Activated CD4-positive, CD25-positive, alpha-beta regulatory T cell treated with anti-CD3 and anti-CD28 coated beads, Interleukin-2, amount 50 U/mL, for 16 hours (primary cell): ENCODE measurements around the gene PTPRK.

ENCODE experiments used
- DNase-seq: peaks from one replicate; pipeline ENCODE4 v3.0.0-alpha.2; 2020; ENCODE audit warnings: low read depth, low spot score

Gene PTPRK

DNA sequence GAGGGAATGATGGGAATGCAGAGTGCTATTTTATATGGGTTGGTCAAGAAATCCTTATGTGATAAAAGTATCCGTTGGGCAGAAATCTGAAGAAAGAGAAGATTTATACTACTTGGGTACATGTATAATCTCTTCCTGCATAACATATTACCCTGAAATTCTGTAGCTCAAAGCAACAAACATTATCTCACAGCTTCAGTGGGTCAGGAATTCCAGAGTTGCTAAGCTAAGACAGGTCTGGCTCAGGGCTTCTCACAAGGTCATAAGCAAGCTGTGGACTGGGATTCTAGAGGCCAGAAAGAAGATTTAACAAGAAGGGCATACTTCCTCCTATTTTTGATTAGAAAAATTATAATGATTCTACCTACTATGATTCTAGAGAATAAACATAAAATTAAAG is 447.0 kb downstream of the PTPRK start:
- no peak for DNase-seq

DNA sequence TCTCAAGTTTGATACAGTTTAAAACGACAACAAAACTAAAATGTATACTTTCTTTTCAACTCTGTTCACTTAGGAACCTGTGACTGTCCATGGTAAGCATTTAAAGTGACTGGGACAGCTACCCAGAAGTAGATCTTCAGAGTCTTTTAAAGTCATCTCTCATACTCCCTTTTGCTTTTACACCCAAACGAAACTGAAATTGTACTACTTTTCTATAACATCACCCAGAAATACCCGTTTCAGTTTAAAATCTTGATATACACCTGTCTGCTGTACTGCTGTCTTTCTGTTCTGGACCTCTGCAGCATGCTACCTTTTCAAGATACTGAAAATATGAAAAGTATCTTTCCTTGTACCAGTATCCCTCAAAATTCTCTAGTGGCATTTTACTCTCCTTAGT is 449.2 kb downstream of the PTPRK start:
- DNase-seq: no peak

DNA sequence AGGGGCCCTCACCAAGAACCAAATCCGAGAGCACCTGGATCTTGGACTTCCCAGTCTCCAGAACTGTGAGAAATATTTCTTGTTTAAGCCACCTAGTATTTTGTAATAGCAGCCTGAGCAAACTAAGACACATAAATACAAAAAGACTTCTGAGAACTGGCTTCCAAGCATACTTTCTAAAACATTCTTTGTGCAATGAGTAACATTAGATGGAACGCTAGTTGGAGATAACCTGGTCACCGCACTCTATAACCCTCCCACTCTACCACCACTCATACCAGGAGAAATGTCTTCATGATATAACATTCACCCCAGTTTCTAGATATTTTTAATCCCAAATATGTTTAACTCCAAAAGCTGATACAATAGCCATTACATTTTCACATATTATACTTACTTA is 450.0 kb downstream of the PTPRK start:
- DNase-seq: no peak

DNA sequence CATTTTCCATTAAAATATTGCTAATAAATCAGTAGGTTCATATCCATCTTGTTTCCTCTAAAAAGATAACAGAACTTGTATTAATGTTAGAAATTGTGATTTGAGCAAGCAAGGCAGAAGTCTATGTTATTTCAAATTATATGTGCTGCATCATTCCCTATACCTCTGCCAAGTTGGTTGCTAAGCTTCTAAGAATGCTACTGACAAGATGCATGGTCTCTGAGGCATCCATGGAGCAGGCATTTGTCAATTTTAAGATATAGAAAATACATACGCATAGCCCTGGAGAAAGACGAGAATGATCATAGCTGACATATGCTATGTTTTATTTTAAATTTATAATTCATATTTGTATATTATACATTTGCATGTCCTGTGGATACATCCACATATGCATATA is 451.2 kb downstream of the PTPRK start:
- DNase-seq: no peak

DNA sequence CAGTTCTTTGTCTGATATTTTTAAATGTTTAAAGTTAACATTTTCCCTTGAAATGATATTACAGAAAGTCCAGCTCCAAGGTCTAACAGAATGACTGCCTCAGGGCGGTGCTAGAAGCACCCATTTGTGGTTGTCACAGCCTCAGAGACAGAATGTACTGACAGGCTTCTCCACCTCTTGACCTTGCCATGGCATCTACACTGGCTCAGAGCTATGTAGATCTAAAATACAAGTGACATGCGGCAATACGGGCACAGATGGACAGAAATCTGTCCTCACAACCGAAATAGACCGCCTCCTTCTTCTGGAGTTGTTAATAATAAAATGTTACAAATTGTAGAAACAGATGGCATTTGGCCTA is 452.3 kb downstream of the PTPRK start:
- no peak for DNase-seq

DNA sequence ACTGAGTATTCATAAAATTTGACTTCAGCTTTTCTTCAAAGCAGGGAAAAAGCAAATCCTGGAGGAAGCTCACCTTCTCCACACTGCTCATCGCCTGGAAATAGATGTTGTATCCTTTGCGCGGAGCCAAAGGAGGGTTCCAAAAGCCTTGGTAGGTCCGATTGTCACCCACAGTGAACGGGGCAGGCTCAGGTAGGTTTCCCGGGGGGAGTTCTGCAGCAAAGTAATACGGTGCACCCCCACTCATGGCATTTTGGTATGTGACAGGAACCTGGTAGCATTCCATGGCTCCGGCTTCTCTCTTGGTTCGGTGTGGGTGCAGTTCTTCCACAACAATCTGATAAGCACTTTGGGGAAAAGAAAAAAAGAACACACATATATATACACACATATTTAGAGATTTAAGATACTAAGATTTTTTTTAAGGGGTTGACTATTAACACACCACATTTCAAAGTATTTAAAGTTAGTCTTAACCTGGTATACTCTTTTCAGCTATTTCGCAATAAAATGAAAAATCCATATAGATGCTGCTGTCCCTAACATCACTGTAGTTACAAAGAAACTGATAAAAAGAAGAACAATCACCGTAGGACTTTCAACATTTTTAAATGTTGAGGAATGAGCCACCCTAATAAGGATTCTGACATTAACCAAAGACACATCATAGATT is 452.8 kb downstream of the PTPRK start:
- DNase-seq: no peak

DNA sequence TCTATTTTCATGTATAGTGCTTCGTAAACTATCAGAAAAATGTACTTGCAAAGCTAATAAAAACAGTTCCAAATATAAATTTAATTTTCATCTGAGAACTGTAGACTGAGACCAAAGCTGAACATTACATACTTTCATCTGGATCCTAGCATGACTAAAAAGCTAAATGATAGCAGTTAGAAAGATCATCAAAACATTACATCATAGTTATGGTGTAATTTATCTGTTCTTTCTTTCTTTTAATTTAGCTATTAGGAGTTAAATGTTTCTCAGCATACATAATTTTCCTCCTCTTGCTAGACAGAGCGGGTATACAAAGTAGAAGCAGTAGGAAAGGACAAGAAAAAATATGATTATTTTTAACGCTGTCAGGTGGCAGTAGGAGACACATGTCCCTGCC is 455.3 kb downstream of the PTPRK start:
- no peak for DNase-seq

DNA sequence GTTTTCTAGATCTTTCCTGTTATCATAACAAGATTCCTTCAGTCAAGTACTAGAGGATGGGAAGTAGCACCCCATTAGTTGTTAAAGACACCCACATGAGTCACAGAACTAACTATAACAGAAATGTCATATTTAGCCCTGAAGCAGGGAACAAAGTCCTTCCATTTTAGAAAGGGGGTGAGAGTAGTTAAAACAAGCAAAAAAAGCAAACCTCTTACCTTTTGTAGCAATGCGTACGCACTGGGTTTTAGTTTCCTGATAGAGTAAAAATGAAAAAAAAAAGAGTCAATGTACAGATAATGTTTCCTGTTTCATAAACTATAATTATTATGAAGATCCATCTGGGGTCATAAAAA is 455.9 kb downstream of the PTPRK start:
- no peak for DNase-seq

DNA sequence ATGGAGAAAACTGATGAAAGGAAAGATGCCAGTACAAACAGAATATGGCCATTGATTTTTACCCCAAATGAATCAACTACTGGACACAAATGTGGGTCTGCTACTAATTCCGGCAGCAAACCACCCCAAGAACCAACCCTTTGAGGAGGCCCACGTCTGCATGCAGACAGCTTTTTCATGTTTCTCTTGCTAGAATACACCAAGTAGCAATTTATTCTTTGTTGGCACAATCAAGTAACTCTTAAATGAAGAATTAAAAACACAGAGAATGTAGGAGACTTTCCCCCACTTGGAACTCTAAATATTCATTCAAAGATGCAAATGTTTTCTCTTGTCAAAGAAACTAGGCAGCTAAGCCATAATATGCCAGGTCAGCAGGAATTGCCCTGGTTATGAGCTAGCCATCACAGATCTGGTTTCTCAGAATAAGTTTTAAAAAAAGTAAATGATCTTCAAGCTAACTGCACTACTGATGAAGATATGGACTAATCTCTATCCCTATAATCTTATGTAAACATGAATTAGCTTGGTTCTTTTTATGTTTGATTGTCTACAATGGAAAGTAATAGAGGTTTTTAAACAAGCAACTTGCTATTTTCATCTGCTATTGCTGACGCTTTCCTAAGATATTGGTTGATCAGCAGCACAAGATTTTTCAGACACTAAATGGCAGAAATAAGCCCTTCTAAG is 456.4 kb downstream of the PTPRK start:
- no peak for DNase-seq

DNA sequence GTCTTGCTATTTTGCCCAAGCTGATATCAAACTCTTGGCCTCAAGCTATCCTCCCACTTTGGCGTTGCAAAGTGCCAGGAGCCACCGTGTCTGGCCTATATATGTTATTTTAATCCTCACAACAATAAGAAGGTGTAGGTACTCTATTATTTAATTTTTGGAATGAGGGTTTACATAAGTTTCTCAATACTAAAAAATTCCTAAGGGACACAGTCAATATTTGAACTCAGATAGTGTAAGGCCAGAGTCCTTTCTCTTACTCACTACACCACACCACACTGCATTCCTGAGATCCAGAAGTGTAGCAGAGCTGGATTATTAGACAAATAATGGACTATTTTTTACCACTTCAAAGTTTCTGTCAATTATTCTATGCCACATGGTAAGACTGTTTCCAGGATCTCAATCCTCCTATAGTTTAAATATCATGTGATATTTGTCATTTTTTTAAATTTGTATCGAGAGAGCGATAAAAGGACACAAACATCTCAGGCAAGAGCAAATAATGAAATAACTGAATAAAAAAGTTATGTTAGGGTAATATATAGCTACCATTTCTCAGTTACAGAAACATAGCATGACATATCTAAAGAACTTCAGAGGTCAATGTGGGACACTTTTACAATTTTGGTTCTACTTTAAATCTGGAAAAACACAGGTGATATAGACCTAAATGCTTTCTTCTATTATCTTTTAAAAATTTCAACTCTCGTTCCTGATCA is 457.4 kb downstream of the PTPRK start:
- DNase-seq: no peak

DNA sequence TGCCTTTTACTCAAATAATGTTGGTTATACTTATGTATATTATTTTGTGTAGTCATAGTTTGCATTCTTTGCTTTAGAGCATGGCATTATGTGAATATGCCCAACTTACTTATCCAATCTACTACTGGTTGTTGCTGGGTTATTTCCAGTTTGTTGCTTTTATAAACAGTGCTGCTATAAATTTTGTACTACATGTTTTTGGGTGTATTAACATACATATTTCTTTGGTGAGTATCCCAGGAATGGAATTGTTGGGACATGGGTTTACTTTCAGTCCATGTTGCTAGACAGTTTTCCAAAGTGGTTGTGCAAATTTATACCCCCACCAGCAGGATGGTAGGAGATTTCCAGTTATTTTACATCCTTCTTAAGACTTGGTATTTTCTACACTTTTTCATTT is 462.5 kb downstream of the PTPRK start:
- DNase-seq: no peak

DNA sequence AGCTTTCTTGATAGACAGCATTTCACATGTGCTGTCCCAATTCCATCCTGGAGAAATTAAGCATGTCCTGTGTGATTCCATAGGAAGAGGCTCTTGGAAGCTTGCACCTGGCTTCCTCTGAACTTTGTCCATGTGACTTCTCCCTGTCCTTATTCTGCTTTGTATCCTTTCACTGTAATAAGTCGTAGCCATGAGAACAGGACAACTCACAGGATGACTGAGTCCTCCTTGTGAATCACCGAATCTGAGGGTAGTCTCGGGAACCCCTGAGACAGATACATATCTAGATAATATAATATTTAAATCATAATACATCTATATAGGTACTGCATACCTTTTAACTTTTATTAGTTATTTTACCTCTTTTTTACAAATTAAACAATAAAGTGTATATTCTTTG is 462.9 kb downstream of the PTPRK start:
- no peak for DNase-seq

DNA sequence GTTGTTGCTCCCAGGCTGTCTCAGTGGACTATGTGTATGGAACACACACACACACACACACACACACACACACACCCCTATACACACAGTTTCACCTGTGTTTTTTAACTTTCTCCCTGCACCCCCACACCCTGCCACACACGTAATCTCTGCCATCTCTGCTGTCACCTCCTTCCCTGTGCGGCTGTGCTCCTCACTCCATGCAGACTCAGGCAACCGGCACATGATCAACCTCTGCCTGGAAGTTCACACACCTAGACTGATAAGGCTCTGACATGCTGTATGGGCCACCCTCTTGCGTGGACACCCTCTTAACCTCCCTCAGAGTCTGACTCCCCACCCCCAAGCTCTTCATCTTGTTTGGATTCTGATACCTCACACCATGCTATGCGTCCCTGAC is 467.3 kb downstream of the PTPRK start:
- no peak for DNase-seq

DNA sequence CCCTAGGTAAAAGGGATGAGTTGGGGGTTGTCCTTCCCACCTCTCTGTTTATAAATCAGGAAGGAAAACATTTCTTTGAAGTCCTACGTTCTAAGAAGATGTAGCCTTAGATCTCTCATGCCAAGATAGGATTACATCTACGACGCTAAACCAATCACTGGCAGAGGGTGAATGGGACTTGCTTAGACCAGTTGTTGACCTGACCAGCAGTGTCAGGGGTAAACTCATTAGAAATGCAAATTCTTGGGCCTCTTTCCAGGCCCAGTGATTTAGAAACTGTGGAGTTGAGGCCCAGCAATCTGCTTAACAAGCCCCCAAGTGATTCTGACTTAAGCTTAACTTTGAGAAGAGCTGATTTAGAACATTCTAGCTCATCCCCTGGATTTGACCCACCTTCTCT is 472.4 kb downstream of the PTPRK start:
- no peak for DNase-seq

DNA sequence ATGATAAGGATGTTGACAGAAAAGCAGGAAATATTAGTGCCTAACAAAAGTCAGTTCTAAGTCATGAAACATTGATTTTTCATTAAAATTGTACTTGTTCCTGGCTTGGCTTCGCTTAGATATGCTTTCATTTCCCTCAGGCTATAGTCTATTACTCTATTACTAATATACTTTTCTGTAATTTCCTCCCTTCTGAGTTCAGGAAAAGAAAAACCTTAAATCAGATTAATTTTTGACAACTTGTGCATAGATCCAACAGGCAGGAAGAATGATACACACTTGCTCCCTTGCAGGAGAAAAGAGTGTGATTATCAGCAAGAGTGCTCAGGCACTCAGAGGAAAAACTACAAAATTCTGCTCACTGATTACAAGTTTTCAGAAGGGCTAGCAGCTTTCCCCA is 474.4 kb downstream of the PTPRK start:
- no peak for DNase-seq

DNA sequence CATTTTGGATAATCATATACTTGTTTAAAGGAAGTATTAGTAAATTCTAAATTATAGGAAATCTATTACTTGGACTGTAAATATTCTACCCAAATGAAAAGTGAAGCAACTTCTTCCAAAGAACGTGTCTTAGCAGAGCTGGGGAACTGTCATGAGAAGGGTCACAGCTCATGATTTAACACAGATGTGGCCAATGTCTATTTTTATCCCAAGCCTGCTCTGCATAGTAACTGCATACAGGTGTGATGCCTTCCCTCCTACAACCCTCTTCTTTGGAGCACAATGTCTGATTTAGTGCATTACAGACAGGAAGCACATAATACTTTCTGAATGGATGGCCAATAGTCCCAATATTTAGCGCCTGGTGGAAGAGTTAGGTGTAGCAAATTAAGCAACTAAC is 480.9 kb downstream of the PTPRK start:
- no peak for DNase-seq

DNA sequence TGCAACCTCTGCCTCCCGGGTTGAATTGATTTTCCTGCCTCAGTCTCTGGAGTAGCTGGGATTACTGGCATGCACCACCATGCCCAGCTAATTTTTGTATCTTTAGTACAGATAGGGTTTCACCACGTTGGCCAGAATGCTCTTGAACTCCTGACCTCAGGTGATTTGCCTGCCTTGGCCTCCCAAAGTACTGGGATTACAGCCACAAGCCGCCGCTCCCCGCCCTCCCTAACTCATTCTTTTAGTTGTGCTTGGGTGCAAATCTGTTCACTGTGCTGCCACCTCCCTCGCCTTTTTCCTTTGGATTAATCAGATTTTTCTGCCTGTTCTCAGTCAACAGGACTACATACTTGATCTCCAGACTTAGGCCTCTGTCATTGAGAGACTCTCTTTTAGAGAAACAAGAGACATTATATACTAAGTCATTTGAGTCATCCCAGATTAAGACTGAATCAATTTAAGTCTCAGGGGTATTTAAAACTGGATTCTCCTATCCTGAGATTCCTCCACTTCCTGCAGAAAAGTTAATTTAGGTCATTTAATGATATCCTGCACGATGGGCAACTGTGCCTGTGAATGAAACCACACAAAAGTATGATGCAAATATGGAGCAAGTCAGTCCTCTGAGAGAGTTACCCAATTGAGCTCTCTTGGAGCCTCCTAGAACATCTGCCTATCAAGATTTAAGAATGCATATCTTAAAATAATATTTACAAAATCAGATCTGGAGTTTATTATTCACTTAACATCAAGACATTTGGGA is 483.4 kb downstream of the PTPRK start:
- no peak for DNase-seq

DNA sequence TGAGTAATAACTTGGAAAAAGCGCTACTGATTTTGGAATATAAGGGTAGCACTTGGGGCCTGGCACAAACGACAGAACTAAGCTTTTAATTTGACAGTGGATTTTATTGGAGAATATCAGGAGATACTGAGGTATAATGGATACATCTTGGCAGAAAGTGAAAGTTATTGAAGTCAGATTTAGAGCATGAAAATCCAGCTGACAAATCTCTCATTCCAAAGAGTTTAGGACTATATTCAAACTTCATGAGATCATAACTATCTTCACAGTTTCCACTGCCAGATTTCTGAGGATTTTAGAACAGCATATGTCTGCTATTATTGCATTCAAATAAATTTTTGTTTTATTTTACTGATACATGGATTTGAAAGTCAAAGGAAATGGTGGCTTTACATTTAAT is 487.2 kb downstream of the PTPRK start:
- DNase-seq: no peak

DNA sequence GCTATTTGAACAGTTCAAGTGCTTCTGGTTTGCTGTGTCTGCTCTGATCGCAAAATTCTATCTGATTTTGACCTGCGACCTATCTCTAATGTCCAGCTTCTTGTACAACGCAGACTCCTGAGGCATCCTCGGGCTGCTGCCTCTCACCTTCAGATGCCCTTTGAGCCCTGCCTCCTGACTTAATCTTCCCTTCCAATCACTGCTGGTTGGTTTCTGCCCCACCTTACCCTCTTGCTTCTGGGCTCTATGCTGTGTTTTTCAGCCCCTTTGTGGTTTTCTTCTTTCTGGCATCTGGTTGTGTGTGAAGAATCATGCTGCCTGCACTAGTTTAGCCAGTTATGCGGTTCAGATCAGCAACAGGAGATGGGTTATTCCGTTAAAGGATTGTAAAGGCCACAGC is 488.4 kb downstream of the PTPRK start:
- DNase-seq: no peak

DNA sequence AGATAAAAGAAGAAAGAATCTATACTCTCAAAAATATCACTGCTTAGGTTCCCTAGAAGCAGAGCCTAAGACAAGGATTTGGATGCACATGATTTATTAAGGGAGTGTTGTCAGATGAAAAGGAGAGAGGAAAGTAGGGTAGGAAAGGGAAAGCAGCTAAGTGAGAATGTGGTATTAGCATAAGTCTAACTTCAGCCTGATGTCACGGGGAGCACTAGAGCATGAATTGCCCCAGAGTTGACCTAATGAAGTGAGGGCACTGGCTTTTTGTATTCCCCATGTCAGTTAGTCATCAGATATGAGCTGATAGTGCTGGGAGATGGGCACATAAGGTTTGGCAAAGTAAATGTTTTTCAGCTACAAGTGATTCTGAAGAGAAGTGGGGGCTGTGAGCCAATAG is 490.6 kb downstream of the PTPRK start:
- no peak for DNase-seq

DNA sequence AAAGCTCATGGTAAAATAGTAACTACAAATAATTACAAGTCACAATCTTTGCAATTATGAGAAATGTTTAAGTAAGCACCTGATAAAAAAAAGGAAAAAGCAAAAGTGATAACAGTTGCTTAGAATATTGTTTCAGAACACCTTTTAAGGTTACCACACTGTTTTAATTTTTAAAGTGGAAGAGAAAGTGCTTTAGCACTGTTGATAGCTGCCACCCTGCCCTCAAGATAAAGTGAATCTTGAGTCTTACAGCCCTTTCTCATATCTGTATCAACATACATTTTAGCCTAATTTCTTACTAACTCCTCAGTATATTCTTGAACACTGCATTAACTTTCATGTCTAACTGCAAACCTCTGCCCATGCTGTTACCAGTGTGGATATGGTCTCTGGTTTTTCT is 492.2 kb downstream of the PTPRK start:
- DNase-seq: no peak

DNA sequence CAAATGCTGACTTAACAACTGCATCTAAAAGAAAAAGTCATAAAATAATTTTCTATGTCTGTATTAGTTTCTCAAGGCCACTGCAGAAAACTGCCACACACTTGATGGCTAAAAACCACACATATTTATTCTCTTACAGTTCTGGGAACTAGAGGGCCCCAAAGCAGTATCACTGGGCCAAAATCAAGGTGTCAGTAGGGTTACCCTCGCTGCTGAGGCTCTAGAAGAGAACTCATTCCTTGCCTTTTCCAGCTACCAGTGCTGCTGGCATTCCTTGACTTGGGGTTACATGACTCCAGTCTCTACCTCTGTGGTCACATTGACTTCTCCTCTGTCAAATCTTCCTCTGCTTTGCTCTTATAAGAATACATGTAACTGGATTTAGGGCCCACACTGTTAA is 494.9 kb downstream of the PTPRK start:
- DNase-seq: no peak

DNA sequence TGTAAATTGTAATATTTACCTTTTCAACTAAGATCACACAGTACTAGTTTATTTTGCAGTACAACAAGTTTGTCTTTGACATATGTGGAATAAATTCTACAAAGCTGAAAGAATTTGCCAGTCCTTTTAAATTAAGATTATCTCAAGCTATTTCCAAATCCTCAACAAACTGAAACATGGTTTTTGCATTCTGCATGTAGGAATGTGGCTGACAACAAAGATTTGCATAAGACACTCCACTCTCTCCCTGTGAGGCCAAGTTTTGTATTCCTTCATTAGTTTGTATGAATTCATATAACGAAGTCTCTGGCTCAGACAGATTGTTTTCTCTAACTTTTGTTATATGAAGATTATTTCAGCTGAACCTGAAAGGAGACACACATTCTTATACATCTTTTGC is 495.4 kb downstream of the PTPRK start:
- no peak for DNase-seq
